Parathyroid adenoma (tissue), 2 donors: ENCODE measurements around the gene CLK2.

ENCODE experiments used
- H2AFZ ChIP-seq: fragments of 300-600 bp; sonication (generic); one replicate; pipeline ENCODE4 v1.7.0; 2017; ENCODE audit warnings: antibody characterized with exemption, mild to moderate bottlenecking
- H3K27ac ChIP-seq: fragments of 300-600 bp; sonication (generic); one replicate; pipeline ENCODE4 v1.7.0; 2017
- H3K27me3 ChIP-seq: fragments of 300-600 bp; sonication (generic); one replicate; pipeline ENCODE4 v1.7.0; 2017; ENCODE audit warnings: low read length; ENCODE audit not compliant: control insufficient read depth, insufficient read depth
- H3K36me3 ChIP-seq: fragments of 300-600 bp; sonication (generic); one replicate; pipeline ENCODE4 v1.7.0; 2017; ENCODE audit warnings: low read length; ENCODE audit not compliant: control insufficient read depth, insufficient read depth
- H3K4me1 ChIP-seq: fragments of 300-600 bp; sonication (generic); one replicate; pipeline ENCODE4 v1.7.0; 2017; ENCODE audit warnings: control low read depth
- H3K4me2 ChIP-seq: fragments of 300-600 bp; sonication (generic); one replicate; pipeline ENCODE4 v1.7.0; 2017; ENCODE audit warnings: low read length
- H3K4me3 ChIP-seq: fragments of 300-600 bp; sonication (generic); one replicate; pipeline ENCODE4 v1.7.0; 2017; ENCODE audit warnings: low read depth, low read length
- H3K79me2 ChIP-seq: fragments of 300-600 bp; sonication (generic); one replicate; pipeline ENCODE4 v1.7.0; 2017; ENCODE audit warnings: control low read depth
- H3K9ac ChIP-seq: fragments of 300-600 bp; sonication (generic); one replicate; pipeline ENCODE4 v1.7.0; 2017; ENCODE audit warnings: mild to moderate bottlenecking
- H3K9me3 ChIP-seq: fragments of 300-600 bp; sonication (generic); one replicate; pipeline ENCODE4 v1.7.0; 2017; ENCODE audit warnings: low read length; ENCODE audit not compliant: control insufficient read depth
- CTCF ChIP-seq: fragments of 300-600 bp; sonication (generic); IDR thresholded peaks from one replicate; pipeline ENCODE4 v1.7.0; 2017; ENCODE audit warnings: antibody characterized with exemption, mild to moderate bottlenecking
- donor health status: primary hyperparathyroidism.

Gene CLK2

GRCh38 chr1:155309423-155310021 is 36.2 kb upstream of the CLK2 start:
- peak overlapping the region; percentile 98 for H3K4me3 ChIP-seq
- TF ChIP-seq CTCF, result no peak
- H2AFZ ChIP-seq, result no peak overlapping the region
- no peaks in the 10 kb centered on the region for H3K27me3 ChIP-seq
- peak overlapping the region; percentile 90 for H3K4me2 ChIP-seq
- H3K36me3 ChIP-seq, result no peaks in the 10 kb centered on the region
- H3K4me1 ChIP-seq, result peaks cover 4% of the 10 kb centered on the region
- peaks cover 3% of the 10 kb centered on the region for H3K79me2 ChIP-seq
- peak overlapping the region; percentile 90 for H3K27ac ChIP-seq
- H3K9me3 ChIP-seq, result no peaks in the 10 kb centered on the region
- no peak overlapping the region for H3K9ac ChIP-seq

- no peak for TF ChIP-seq CTCF
- peaks cover 3% of the 10 kb centered on the region for H3K79me2 ChIP-seq
- peak within 1 kb of the TSS; percentile 95 for H2AFZ ChIP-seq
- H3K4me3 ChIP-seq, result peak within 1 kb of the TSS; percentile 98
- H3K4me2 ChIP-seq, result peak within 1 kb of the TSS; percentile 90
- peak within 1 kb of the TSS; percentile 90 for H3K27ac ChIP-seq
- peak within 1 kb of the TSS; percentile 57 for H3K9ac ChIP-seq
- no peaks in the 10 kb centered on the region for H3K9me3 ChIP-seq
- no peaks in the 10 kb centered on the region for H3K36me3 ChIP-seq
- peaks cover 4% of the 10 kb centered on the region for H3K4me1 ChIP-seq
- H3K27me3 ChIP-seq, result no peaks in the 10 kb centered on the region
These were observed 35.5 kb upstream of the CLK2 start, which contains the start of gene FDPS for GRCh38 chr1:155308493-155309422. FDPS (plus strand) TSS chr1:155308866; CDS start chr1:155309790, 924 bp downstream.

- TF ChIP-seq CTCF, result no peak
- Histone ChIP-seq H3K9me3 (no peaks in the 10 kb centered on the region), H3K4me3 (no peak overlapping the region), H3K4me1 (peaks cover 4% of the 10 kb centered on the region), H2AFZ (no peak overlapping the region), H3K9ac (no peak overlapping the region), H3K79me2 (peaks cover 3% of the 10 kb centered on the region), H3K4me2 (no peak overlapping the region), H3K36me3 (no peaks in the 10 kb centered on the region), H3K27ac (no peak overlapping the region), H3K27me3 (no peaks in the 10 kb centered on the region)
These were observed 34.0 kb upstream of the CLK2 start for GRCh38 chr1:155307247-155307740.

GRCh38 chr1:155305881-155306391 is 32.6 kb upstream of the CLK2 start:
- no peaks in the 10 kb centered on the region for H3K27me3 ChIP-seq
- peaks cover 4% of the 10 kb centered on the region for H3K4me1 ChIP-seq
- no peak for TF ChIP-seq CTCF
- no peak overlapping the region for H3K4me3 ChIP-seq
- H3K27ac ChIP-seq, result no peak overlapping the region
- no peaks in the 10 kb centered on the region for H3K36me3 ChIP-seq
- no peak overlapping the region for H2AFZ ChIP-seq
- H3K79me2 ChIP-seq, result peaks cover 3% of the 10 kb centered on the region
- no peak overlapping the region for H3K4me2 ChIP-seq
- H3K9ac ChIP-seq, result no peak overlapping the region
- H3K9me3 ChIP-seq, result no peaks in the 10 kb centered on the region
